SIG-M5 (cell line): Measurements from ENCODE around the gene ATP1A2.

Experiments used
- DNase-seq: peaks from one replicate; lab custom pipeline; 2025; lab: John Stamatoyannopoulos, UW

The ATP1A2 gene

DNA sequence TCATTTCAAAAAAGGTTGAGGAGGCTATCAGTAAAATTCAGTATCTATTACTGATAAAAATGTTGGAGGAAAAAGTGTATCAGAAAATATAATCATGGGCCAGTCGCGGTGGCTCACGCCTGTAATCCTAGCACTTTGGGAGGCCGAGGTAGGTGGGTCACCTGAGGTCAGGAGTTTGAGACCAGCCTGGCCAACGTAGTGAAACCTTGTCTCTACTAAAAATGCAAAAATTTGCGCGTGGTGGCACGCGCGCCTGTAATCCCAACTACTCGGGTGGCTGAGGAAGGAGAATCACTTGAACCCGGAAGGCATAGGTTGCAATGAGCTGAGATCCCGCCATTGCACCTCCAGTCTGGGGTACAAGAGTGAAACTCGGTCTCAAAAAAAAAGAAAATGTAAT lies 30.5 kb downstream of the ATP1A2 start:
- DNase-seq, result no peak

DNA sequence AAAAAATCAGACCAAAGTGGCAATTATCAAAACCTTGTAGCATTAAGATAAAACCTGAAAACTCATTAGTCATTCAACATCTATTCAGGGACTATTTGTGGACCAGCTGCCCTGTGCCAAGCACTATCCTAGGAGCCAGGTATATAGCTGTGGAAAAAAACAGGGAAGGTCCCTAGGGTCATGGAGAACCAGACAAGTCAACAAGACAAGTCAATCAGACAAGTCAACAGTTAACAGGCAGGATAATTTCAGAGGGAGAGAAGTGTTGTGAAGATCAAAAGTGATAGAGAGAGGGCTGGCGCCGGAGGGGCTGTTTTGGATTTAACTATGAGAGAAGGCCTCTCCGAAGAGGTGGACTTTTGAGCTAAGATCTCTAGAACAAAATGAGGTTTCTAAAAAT lies 32.6 kb downstream of the ATP1A2 start:
- no peak for DNase-seq

DNA sequence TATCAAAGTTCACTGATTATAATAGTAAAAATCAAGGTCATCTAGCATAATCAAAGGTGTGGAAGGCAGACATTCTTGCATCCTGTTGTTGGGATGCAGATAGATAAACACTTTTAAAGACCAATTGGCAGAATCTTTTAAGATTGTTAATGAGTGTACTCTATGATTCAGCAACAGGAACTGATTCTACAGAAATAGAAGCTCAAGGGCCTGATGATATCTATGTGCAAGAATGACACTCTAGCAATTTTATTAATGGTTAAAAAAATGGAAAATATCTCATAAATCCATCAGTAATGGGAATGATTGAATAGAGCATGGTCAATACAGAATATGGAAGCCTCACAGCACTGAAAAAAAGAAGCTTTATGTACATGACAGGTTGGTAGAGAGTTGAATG lies 33.7 kb downstream of the ATP1A2 start:
- no peak for DNase-seq

DNA sequence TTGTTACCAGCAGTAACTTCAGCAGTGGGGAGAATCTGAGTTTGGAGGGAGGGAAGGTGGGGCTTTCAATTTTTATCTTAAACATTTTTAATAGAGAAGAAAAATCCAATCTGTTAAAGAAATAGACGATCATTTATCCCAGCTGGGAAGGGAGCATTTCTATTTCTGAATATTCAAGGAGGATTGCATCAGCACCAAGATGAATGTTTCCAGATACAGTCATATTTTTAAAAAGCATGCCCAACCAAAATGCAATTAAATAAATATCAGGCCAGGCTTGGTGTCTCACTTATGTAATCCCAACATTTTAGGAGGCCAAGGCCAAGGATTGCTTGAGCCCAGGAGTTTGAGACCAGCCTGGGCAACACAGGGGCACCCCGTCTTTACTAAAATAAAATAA lies 34.2 kb downstream of the ATP1A2 start:
- no peak for DNase-seq

DNA sequence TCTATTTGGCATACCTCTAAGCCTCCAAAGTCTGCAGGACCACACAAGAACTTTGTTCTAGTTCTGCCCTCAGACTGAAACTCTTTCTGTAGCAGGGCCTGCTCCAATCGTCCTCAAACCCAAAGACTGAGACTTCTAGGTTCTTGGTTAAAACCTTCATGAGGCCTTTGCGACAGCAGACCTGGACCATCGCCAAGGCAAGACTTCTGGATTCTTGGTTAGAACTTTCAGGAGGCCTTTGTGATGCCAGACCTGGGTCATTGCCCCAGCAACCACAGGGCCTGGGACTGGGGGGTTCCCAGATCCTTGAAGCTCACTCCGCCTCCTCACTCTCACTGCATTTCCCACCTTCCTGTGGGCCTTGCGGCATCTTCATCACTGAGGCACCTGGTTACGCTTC lies 35.7 kb downstream of the ATP1A2 start, which contains the start of gene ATP1A4:
Gene ATP1A4, plus strand, starts transcription at position 301 of the 400 bp plus-strand sequence. CDS start 438 bp downstream, outside the sequence.
- no peak for DNase-seq

DNA sequence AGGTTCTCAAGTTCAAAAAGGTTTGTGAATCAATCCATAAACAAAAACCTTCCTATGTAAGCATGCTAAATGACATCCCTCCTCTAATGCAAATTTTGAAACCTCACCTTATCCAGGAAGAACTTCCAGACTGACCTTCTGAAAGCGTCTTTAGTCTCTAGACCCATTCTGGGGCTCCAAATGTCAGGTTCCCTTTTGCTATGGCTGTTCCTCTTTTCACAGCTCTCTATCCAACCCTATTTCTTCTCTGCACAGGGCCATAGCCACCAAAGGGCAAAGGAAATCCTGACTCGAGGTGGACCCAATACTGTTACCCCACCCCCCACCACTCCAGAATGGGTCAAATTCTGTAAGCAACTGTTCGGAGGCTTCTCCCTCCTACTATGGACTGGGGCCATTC lies 39.2 kb downstream of the ATP1A2 start:
- no peak for DNase-seq

DNA sequence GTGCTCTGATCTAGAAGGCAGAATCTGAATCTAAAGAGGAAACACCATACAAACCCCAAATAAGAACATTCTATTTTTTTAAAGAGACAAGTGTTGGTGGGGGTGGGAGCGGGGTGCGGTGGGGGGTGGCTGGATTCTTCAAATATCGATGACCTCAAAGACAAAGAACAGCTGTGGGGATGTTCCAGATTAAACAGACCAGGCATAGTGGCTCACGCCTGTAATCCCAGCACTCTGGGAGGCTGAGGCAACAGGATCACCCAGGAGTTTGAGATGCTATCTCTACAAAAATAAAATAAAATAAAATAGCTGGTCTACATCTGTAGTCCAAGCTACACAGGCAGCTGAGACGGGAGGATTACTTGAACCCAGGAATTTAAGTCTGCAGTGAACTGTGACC lies 40.8 kb downstream of the ATP1A2 start:
- no peak for DNase-seq

DNA sequence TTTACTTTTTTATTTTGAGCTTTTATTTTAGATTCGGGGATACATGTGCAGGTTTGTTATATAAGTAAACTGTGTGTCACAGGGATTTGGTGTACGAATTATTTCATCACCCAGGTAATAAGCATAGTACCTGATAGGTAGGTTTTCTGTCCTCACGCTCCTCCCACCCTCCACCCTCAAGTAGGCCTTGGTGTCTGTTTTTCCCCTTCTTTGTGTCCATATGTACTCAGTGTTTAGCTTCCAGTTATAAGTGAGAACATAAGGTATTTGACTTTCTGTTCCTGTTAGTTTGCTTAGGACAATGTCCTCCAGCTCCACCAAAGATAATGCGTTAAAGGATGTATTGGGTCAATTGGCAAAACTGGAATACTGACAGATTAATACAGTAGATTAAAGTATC lies 41.6 kb downstream of the ATP1A2 start:
- no peak for DNase-seq

DNA sequence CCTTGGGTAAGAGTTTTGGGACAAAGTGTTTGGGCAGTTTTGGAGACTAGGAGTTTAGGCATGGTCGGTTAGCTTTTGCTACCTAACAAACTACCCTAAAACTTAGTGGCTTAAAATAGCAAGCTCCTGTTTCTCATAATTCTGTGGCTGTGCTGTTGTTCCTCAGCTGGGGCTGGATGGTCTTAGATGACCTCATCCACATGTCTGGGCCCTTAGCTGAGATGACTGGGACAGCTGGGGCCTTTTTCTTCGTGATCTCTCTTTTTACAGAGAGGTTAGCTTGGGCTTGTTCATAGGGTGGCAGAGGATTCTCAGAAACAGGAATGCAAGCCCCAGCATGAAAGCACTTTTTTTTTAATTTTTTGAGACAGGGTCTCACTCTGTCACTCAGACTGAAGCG lies 42.5 kb downstream of the ATP1A2 start:
- no peak for DNase-seq

DNA sequence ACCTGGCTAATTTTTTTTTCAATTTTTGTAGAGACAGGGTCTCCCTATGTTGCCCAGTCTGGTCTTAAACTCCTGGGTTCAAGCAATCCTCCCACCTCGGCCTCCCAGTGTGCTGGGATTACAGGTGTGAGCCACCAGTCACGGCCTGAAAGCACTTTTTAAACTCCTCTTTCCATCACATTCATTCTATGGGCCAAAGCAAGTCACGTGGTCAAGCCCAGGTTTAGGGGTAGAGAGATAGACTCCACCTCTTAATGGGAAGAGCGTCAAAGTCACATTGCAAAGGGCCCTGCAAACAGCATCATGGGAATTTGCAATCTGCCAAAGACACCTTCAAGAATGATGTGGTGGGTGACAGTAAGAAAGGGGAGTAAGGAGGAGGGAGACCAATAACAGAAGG lies 43.0 kb downstream of the ATP1A2 start:
- no peak for DNase-seq

DNA sequence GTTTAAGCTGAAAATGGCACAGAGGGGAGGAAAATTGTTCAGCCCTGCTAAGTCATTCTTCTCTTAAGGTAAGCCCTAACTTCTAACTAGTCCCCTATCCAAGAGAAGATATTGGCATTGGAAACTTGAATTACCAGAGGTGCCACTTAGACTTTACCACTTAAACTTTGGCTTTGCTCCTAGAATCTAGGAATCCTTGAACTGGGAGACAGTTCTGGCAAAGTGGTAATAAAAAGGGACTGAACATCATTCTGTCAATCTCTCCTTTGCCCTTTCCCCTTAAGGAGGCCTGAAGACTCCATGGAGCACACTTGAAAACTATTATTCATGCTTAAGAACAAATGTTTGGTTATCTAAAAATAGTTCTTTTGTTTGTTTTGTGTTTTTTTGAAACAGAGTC lies 44.3 kb downstream of the ATP1A2 start:
- no peak for DNase-seq

DNA sequence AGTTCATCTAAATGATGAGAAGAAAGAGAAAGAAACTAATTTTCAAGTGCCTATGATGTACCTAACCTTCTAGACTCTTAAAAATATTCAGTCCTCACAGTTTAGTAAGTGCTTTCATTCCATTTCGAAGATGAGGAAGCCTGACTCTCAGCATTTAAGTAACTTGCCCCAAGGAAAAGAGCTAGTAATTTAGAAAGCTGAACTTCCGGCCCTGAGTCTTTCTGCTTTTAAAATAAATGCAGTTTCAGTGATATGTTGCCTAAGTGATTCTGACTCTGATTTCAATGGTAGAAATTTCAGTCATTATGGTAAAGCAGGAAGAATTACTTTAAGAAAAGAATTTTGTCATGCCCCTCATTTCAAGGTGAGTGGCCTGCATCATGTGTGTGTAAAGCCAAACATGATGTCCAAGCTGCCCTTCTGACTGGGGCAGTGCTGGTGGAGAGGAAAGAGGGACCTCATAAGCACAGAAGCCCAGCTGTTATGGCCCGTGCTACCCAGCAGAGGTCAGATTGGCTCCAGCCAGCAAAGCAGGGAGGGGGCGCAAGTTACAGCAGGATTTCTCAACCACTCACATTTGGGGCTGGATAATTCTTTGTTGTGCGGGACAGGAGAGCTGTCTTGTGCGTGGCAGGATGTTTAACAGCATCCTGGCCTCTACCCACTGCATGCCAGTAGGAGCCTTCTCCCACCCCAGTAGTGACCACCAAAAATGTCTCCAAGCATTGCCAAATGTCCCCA lies 46.6 kb downstream of the ATP1A2 start:
- DNase-seq, result no peak

DNA sequence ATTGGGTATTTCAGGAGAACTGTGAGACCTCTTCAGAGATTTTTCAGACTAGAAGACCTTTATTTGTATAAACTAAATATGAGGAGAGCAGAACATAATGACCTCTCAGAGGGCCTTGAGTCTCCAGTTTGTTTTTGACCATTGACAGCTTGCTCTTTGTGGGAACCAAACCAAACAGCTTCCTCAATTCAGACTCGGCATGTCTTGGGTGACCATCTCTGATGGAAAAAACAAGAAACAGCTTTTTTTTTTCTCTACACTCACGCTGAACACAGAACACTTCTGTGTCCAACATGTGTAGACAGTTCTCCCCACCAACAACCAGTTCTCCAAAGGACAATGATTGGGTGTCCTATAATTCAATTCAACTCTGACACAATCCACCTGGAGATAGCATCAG lies 47.4 kb downstream of the ATP1A2 start:
- no peak for DNase-seq

DNA sequence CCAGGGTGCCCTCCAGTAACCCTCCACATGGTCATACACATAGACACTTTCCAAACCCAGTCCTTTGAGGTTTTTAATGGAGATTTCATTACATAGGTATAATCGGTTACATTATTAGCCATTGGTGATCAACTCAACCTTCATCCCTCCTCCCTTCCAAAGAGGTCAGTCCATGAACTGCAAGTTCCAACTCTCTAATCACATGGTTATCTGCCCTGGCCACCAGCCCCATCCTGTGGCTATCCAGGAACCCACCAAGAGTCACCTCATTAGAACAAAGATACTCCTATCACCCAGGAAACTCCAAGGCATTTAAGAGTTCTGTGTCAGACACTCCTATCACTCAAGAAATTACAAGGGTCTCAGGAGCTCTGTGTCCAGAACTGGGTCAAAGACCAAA lies 48.1 kb downstream of the ATP1A2 start:
- no peak for DNase-seq

DNA sequence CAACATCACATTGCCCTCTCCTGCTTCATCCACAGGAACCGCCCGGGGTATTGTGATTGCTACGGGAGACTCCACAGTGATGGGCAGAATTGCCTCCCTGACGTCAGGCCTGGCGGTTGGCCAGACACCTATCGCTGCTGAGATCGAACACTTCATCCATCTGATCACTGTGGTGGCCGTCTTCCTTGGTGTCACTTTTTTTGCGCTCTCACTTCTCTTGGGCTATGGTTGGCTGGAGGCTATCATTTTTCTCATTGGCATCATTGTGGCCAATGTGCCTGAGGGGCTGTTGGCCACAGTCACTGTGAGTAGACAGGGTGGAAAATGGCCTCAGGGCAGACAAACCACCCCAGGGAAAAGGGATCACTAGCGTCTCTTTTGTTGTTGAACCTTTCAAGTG lies 48.6 kb downstream of the ATP1A2 start:
- DNase-seq, result no peak

DNA sequence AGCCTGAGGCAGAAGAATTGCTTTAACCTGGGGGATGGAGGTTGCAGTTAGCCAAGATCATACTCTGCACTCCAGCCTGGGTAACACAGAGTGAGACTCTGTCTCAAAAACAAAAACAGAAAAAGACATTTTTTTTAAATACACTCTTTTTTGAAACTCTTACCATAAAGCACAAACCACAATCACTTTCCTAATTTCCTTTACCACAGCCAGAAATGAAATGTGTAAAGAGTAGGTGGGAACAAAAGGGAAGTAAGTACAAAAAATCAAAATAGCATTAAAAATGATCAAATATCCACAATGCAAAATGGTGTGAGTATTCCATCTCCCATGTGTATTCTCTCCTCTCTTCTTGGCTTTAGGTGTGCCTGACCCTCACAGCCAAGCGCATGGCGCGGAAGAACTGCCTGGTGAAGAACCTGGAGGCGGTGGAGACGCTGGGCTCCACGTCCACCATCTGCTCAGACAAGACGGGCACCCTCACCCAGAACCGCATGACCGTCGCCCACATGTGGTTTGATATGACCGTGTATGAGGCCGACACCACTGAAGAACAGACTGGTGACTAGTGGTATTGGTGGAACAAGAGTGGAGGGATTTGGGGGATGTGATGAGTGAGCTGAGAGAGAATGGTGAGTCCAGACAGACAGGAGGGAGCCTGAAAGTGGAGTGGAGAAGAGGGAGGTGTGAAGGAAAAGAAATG lies 50.8 kb downstream of the ATP1A2 start:
- no peak for DNase-seq

DNA sequence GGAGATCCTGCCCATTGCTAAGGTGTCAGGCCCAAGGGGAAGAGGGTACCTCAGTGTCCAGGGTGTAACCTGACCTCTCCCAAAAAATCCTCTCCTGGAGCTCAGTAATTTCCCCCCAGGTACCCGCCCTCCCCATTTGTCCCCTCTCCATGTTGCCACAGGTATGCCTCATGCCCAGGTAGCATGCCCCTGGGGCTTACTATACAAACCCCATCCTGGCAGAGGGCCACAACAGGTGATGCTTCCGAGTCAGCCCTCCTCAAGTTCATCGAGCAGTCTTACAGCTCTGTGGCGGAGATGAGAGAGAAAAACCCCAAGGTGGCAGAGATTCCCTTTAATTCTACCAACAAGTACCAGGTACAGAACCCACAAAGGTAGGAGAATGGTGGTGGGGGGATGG lies 51.5 kb downstream of the ATP1A2 start:
- no peak for DNase-seq

DNA sequence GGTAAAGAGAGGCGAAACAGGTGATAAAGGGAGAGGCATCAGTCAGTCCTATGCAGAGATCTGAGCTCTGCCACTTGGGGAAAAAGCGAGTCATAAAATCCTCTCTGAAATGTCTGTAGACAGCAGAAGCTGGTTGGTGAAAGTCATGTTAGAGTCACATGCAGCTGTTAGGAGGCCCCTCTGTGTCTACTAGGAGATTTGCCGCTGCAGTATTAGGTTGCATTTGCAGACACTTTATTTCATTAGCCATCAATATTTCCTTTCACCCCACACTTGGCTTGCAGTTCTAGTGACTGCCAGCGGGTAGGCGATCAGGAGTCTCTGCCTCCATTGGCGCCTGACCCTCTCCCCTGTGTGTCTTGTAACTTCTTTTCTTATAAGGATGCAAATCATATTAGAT lies 52.0 kb downstream of the ATP1A2 start:
- no peak for DNase-seq

DNA sequence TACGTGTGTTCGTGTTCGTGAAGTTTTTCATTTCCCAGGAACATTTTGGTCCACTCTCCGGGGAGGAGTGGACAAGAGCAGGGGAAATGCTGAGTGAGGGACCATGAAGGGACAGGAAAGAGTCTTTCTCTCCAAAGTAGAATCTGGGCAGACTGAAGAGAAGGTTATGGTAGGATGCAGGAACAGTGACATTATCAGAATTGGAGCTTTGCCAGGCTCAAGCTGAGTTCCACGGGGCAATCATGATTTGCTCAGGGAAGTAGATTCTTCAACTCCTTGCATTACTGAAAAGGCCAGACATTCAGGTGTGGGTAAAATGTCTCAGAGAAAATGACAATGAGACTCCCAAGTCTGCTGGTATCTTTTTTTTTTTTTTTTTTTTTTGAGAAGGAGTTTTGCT lies 52.5 kb downstream of the ATP1A2 start:
- no peak for DNase-seq

DNA sequence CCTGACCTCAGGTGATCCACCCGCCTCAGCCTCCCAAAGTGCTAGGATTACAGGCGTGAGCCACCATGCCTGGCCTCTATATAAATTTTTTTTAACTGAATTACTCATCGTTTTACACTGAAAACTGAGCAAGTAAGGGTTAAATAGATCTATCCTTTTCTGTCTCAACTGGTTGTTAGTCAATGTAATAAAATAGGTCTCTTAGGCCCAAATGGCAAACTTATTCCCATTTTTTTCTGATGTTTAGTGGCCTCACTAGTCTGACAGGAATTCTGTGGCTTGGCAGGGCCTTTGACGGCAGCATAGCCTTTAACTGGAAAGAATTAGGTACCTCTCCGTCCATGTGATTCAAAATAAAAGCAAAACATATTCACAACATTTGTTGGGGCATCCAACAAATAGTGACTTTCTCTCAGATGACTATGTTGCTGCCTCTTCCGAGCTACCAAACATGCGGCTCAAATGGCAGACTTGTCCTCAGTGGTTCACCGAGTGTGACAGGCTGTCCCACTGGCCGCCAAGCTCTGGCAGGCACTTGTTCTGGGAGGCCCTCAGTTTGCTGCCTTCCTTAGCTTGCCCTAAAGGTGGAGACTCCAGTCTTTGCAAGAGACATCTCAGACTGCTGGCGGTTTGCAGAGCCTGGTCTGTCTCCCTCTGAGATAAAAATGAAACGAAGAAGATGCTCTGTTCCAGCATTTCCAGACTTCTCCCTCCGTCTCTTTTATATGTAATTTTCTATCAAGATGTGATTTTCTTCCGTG lies 53.2 kb downstream of the ATP1A2 start:
- DNase-seq, result no peak

DNA sequence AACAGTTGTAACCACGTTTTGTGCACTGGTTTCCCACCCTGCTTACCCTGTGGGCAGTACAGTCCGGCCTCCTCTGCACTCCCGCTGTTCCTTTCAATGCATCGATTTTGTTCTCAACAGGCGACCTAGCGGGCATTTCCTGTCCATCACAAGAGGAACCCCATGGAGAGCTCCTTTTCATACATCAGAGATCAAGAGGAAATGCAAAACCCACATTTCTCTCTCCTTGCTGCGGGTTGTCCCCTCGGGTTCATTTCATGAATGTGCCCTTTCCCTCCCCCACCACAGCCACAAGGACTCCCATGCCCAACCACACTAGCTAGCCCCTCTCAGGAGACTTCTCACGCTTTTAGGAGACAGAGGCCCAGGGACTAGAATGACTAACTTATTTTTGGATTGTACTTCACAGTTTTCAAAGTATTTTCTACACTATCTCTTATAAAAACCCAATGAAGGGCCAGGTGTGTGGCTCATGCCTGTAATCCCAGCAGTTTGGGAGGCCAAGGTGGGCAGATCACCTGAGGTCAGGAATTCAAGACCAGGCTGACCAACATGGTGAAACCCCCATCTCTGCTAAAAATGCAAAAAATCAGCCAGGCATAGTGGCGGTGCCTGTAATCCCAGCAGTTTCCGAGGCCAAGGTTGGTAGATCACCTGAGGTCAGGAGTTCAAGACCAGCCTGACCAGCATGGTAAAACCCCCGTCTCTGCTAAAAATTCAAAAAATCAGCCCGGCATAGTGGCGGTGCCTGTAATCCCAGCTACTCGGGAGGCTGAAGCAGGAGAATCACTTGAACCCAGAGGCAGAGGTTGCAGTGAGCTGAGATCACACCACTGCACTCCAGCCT lies 54.2 kb downstream of the ATP1A2 start:
- DNase-seq, result no peak

DNA sequence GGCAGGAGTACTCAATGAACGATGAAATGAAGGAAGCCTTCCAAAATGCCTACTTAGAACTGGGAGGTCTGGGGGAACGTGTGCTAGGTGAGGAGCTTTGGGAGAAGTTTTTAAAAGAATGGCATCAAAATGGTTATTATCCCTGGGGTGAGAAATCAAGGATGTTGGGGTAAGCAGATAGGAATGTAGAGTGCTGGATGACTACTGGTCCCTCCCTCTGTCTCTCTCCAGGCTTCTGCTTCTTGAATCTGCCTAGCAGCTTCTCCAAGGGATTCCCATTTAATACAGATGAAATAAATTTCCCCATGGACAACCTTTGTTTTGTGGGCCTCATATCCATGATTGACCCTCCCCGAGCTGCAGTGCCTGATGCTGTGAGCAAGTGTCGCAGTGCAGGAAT lies 55.8 kb downstream of the ATP1A2 start:
- DNase-seq, result no peak
